Muscle layer of colon (tissue), 2 donors: ENCODE measurements around the gene ACTR3C.

Source experiments
- H3K27ac ChIP-seq: one replicate; pipeline ENCODE4 v1.7.0; 2013; ENCODE audit warnings: low read depth, mild to moderate bottlenecking, low read length, moderate library complexity
- H3K27me3 ChIP-seq, 2 donors: one replicate each; pipeline ENCODE4 v1.7.0; 2013; ENCODE audit warnings: low read length in 2 of 2, mild to moderate bottlenecking in 2 of 2; ENCODE audit not compliant: insufficient read depth in 2 of 2, control insufficient read depth in 1 of 2
- H3K36me3 ChIP-seq: one replicate; pipeline ENCODE4 v1.7.0; 2013; ENCODE audit warnings: mild to moderate bottlenecking, low read length; ENCODE audit not compliant: insufficient read depth
- H3K4me1 ChIP-seq: one replicate; pipeline ENCODE4 v1.7.0; 2013; ENCODE audit warnings: mild to moderate bottlenecking, low read length; ENCODE audit not compliant: insufficient read depth
- H3K4me3 ChIP-seq, 2 donors: one replicate each; pipeline ENCODE4 v1.7.0; 2013; ENCODE audit warnings: low read length in 2 of 2, low read depth in 1 of 2, mild to moderate bottlenecking in 1 of 2, moderate library complexity in 1 of 2
- H3K9ac ChIP-seq: one replicate; pipeline ENCODE4 v1.7.0; 2013; ENCODE audit warnings: low read length
- H3K9me3 ChIP-seq: one replicate; pipeline ENCODE4 v1.7.0; 2013; ENCODE audit warnings: mild to moderate bottlenecking, low read length
- donor health status: abdominal sarcoma.
- donor health status: Adenocarcinoma of cecum.

The ACTR3C gene

GRCh38 chr7:150340875-150341262, 17.5 kb upstream of the ACTR3C start:
- H3K4me1 ChIP-seq: peaks cover 45% of the 10 kb centered on the region
- H3K27ac ChIP-seq: peak overlapping the region; percentile 86
- H3K27me3 ChIP-seq: no peaks in the 10 kb centered on the region
- H3K9me3 ChIP-seq: no peaks in the 10 kb centered on the region
- peak overlapping the region; percentile 50 to 69 for H3K4me3 ChIP-seq
- H3K36me3 ChIP-seq: peaks cover 4% of the 10 kb centered on the region
- H3K9ac ChIP-seq: peak overlapping the region; percentile 74

DNA sequence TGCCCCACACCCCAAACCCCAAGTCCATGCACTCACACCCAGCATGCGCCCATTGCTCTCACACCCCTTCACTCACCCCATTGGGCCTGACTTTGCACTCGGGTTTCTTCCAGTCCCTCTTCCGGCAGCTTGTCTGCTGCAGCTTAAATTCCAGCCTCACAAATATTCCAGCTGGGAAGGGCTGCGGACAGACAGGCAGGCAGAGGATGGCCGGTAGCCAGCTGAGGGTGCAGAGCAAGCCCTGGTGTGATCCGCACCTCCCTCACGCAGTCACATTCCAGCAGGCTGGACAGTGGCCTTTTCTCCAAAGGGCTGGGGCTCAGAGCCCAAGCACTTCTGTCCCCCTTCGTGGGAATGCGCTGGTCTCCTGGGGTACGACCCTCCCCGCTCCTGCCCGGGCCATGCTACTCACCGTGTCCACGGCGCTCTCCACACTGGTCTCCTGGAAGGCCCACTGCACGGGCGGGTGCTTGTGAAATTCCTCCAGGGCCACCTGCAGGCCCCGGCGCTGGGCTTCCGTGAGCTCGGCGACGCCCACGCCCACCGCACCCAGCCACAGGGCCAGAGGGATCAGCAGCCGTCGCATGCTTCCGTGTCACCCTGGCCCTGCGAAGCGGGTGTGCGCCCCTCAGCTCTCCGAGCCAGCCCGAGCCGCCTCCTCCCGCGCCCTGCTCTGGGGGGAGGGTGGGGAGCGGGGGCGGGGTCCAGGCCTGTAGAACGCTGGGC, 16.8 kb upstream of the ACTR3C start:
- H3K9me3 ChIP-seq: no peaks in the 10 kb centered on the region
- H3K36me3 ChIP-seq: peaks cover 4% of the 10 kb centered on the region
- H3K4me1 ChIP-seq: peaks cover 51% of the 10 kb centered on the region
- peak overlapping the region; percentile 50 to 69 for H3K4me3 ChIP-seq
- H3K27me3 ChIP-seq: no peaks in the 10 kb centered on the region
- peak overlapping the region; percentile 86 for H3K27ac ChIP-seq
- no peak overlapping the region for H3K9ac ChIP-seq

DNA sequence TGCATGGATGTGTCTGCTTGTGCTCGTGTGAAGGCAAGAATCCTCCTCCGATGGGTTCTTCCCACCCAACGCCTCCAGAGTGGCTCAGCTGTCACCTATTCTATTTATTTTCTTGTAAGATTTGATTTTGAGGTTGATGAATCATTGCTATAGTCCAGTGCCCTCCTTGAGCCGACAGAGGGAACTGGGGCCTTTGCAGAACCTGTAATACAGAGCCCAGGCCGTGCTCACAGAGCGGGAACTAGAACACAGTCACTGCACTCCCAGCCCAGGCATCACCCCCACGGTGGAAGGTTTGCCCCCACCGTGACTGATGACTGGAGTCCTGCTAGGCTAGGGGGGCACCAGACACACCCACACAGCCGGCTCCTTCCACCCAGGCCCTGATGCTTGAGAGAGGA, 16.1 kb upstream of the ACTR3C start:
- H3K9ac ChIP-seq: no peak overlapping the region

GRCh38 chr7:150338166-150338829, 15.0 kb upstream of the ACTR3C start:
- Histone ChIP-seq H3K27ac (no peak overlapping the region), H3K4me3 (no peak overlapping the region), H3K27me3 (no peaks in the 10 kb centered on the region), H3K4me1 (peaks cover 60% of the 10 kb centered on the region), H3K36me3 (peaks cover 4% of the 10 kb centered on the region), H3K9ac (no peak overlapping the region), H3K9me3 (no peaks in the 10 kb centered on the region)

More for the DNA sequence above, 16.1 kb upstream of the ACTR3C start:
- H3K9me3 ChIP-seq: no peaks in the 10 kb centered on the region
- peaks cover 59% of the 10 kb centered on the region for H3K4me1 ChIP-seq
- H3K27ac ChIP-seq: peak overlapping the region; percentile 86
- H3K27me3 ChIP-seq: no peaks in the 10 kb centered on the region
- peak overlapping the region; percentile 50 to 69 for H3K4me3 ChIP-seq
- H3K36me3 ChIP-seq: peaks cover 4% of the 10 kb centered on the region

GRCh38 chr7:150337659-150338081, 14.3 kb upstream of the ACTR3C start:
- Histone ChIP-seq H3K9ac (no peak overlapping the region), H3K4me1 (peaks cover 60% of the 10 kb centered on the region), H3K27me3 (no peaks in the 10 kb centered on the region), H3K36me3 (peaks cover 4% of the 10 kb centered on the region), H3K27ac (no peak overlapping the region), H3K9me3 (no peaks in the 10 kb centered on the region), H3K4me3 (no peak overlapping the region)

GRCh38 chr7:150337179-150337578, 13.8 kb upstream of the ACTR3C start:
- H3K27ac ChIP-seq: no peak overlapping the region
- peaks cover 57% of the 10 kb centered on the region for H3K4me1 ChIP-seq
- peaks cover 4% of the 10 kb centered on the region for H3K36me3 ChIP-seq
- H3K27me3 ChIP-seq: no peaks in the 10 kb centered on the region
- H3K9ac ChIP-seq: no peak overlapping the region
- H3K4me3 ChIP-seq: no peak overlapping the region
- H3K9me3 ChIP-seq: no peaks in the 10 kb centered on the region

DNA sequence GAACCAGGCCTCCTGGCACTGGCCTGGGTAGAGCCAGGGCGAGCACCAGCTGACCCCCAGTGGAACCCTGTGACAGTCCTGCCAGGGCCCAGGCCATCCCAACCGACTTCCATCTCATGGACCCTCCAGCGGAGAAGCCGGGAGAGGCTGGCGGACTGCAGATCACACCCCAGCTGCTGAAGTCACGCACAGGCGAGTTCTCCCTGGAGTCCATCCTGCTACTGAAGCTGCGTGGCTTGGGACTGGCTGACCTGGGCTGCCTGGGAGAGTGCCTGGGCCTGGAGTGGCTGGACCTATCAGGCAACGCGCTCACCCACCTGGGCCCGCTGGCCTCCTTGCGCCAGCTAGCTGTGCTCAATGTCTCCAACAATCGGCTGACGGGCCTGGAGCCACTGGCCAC, 13.4 kb upstream of the ACTR3C start:
- Histone ChIP-seq H3K36me3 (peaks cover 4% of the 10 kb centered on the region), H3K4me3 (no peak overlapping the region), H3K9ac (no peak overlapping the region), H3K9me3 (no peaks in the 10 kb centered on the region), H3K27me3 (no peaks in the 10 kb centered on the region), H3K27ac (peak overlapping the region; percentile 37), H3K4me1 (peaks cover 53% of the 10 kb centered on the region)

DNA sequence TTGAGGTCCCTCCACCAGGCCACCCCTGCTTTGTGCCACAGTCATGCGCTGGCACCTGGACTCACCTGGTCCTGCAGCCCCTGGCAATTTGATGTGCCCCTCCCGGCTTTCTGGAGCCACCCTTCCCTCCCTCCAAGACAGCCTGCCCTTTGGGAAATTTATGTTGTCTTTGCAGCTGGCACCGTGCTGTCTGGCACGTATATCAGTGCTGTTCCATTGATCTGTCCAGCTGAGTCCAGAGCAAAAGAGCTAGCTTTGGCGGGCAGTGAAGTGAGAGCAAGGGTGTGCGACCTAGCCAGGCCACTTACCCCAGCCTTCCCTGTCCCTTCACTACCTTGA, 12.4 kb upstream of the ACTR3C start:
- Histone ChIP-seq H3K27ac (peak overlapping the region; percentile 48), H3K4me3 (peak overlapping the region in 1 of 2 donors; percentile 27), H3K4me1 (peaks cover 53% of the 10 kb centered on the region), H3K9me3 (no peaks in the 10 kb centered on the region), H3K9ac (no peak overlapping the region), H3K36me3 (peaks cover 4% of the 10 kb centered on the region), H3K27me3 (no peaks in the 10 kb centered on the region)

GRCh38 chr7:150335108-150335773, 11.9 kb upstream of the ACTR3C start:
- Histone ChIP-seq H3K9ac (no peak overlapping the region), H3K9me3 (no peaks in the 10 kb centered on the region), H3K4me3 (peak overlapping the region in 1 of 2 donors; percentile 27), H3K36me3 (peaks cover 8% of the 10 kb centered on the region), H3K27ac (peak overlapping the region; percentile 48), H3K4me1 (peaks cover 53% of the 10 kb centered on the region), H3K27me3 (no peaks in the 10 kb centered on the region)

DNA sequence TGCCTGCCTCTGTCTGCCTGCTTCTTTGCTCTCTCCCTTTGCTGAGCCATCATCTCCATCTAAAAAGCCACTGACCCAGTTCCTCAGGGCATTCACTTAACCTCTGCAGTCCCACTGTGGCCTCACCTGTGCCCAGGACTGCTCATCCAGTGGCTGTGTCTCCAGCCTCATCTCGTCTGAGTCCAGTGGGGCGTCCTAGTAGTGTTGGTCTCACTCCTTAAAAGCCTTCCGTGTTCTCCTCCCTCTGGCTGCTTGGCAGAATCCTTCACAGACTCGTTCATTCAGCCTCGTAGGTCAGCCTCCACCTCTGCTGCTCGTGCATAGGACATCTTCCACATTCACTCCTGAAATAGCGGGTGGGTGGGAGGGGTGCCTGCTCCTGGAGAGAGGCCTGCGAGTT, 10.8 kb upstream of the ACTR3C start:
- H3K27ac ChIP-seq: peak overlapping the region; percentile 35
- H3K27me3 ChIP-seq: no peaks in the 10 kb centered on the region
- H3K36me3 ChIP-seq: peaks cover 11% of the 10 kb centered on the region
- no peaks in the 10 kb centered on the region for H3K9me3 ChIP-seq
- no peak overlapping the region for H3K9ac ChIP-seq
- H3K4me1 ChIP-seq: peaks cover 46% of the 10 kb centered on the region
- H3K4me3 ChIP-seq: no peak overlapping the region

DNA sequence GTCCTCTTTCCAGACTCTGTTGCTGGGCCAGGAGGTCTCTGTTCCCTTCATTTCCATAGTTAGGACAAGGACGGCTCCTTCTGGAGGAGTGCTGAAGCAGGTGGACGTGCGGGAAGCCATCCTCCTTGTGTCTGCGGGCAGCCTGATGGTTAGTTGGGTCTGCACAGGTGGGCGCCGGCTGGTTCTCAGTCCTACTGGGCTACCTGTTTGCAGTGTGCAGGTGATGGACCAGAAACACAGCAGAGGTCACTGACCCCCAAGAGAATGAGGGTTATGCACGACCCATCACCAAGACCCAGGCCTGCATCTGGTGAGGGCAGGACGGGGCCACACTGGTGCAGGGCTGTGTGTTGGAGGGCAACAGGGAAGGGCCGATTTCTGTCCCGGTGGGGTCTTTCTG, 10.3 kb upstream of the ACTR3C start:
- peaks cover 11% of the 10 kb centered on the region for H3K36me3 ChIP-seq
- H3K27me3 ChIP-seq: no peaks in the 10 kb centered on the region
- H3K9ac ChIP-seq: no peak overlapping the region
- no peak overlapping the region for H3K27ac ChIP-seq
- no peak overlapping the region for H3K4me3 ChIP-seq
- peaks cover 41% of the 10 kb centered on the region for H3K4me1 ChIP-seq
- H3K9me3 ChIP-seq: no peaks in the 10 kb centered on the region
